Heart right ventricle (tissue), 16 donors: ENCODE results near the gene TMTC1. TPM values are rescaled to one million over a fixed set of nuclear protein-coding genes. Genes with fewer than 3 reads are reported as not detected.

Source experiments
- ATAC-seq, 8 donors: fragments of 200-7000 bp; cut with Tn5 transposase; one replicate each; pipeline ENCODE4 v1.9.1; 2020; ENCODE audit warnings: mild to moderate bottlenecking in 8 of 8, moderate library complexity in 8 of 8, moderate number of reproducible peaks in 1 of 8
- DNase-seq, 2 donors: peaks; one replicate each; pipeline ENCODE4 v3.0.0-alpha.2; 2020
- H3K27ac ChIP-seq, 10 donors: fragments of 200-600 bp; sonication (generic) in 2 of 10; one replicate each; pipeline versions ENCODE4 v1.5.0 to v1.8.0; 2020 to 2022; ENCODE audit warnings: mild to moderate bottlenecking in 3 of 10
- H3K27me3 ChIP-seq, 7 donors: fragments of 200-600 bp; one replicate each; pipeline ENCODE4 v1.8.0; 2021 to 2022; ENCODE audit warnings: mild to moderate bottlenecking in 2 of 7
- H3K36me3 ChIP-seq, 9 donors: fragments of 200-600 bp; sonication (generic) in 1 of 9; one replicate each; pipeline versions ENCODE4 v1.5.0 to v1.8.0; 2020 to 2022; ENCODE audit warnings: mild to moderate bottlenecking in 2 of 9
- H3K4me1 ChIP-seq, 9 donors: fragments of 200-600 bp; sonication (generic) in 1 of 9; one replicate each; pipeline versions ENCODE4 v1.5.0 to v1.8.0; 2020 to 2022; ENCODE audit warnings: mild to moderate bottlenecking in 4 of 9
- H3K4me3 ChIP-seq, 10 donors: fragments of 200-600 bp; sonication (generic) in 2 of 10; one replicate each; pipeline versions ENCODE4 v1.5.0 to v1.8.0; 2020 to 2022; ENCODE audit warnings: mild to moderate bottlenecking in 7 of 10, moderate library complexity in 2 of 10
- H3K9me3 ChIP-seq, 11 donors: fragments of 200-600 bp in 10 of 11; sonication (generic) in 2 of 11; one replicate each; pipeline versions ENCODE4 v1.5.0 to v1.8.0; 2013 to 2022; ENCODE audit warnings: mild to moderate bottlenecking in 2 of 11, control low read depth in 1 of 11, moderate library complexity in 1 of 11
- WGBS, 2 donors: extraction: QIAGEN DNeasy Blood & Tissue Kit; methylation state at CpG; one replicate each; pipeline ENCODE4 v1.1.7; 2013; ENCODE audit warnings: inconsistent platforms in 1 of 2; 5-methylcytosine and 5-hydroxymethylcytosine counted together
- intact Hi-C, 10 donors: fragments of 100-400 bp; cut with DNase I; formaldehyde crosslinking; loops; one replicate each; pipeline versions ENCODE4 v1.11.1 to v1.14.2; 2022
- polyA plus RNA-seq, 2 donors: library from polyadenylated mRNA; stranded (reverse); fragments of 200-250 nt; gene quantifications; one replicate each; pipeline ENCODE4 v1.2.3, GENCODE V29; 2013
- total RNA-seq, 10 donors: library from RNA; stranded (reverse); fragmentation: NEBNext Ultra II Directional in 3 of 10; extraction: Animal tissue kit (Norgen Biotek cat#: 25700) in 3 of 10; gene quantifications; one replicate each; pipeline versions ENCODE4 v1.2.1 to v1.2.4, GENCODE V29; 2021 to 2023
- TF ChIP-seq, protein P1 (sequence below), 9 donors: fragments of 200-600 bp; sonication (generic) in 2 of 9; IDR thresholded peaks; one replicate each; pipeline versions ENCODE4 v1.5.0 to v1.8.0; 2021 to 2022; ENCODE audit warnings: antibody characterized with exemption in 9 of 9, mild to moderate bottlenecking in 5 of 9, moderate library complexity in 1 of 9
- donor health status: Arrhythmogenic right ventricular cardiomyopathy.
- donor health status: ischemic (EF 13 %, LVEDD 7.1; RV severe dilation, severe dysfunction).
- donor health status: healthy with polysubstance abuse.
- donor health status: DM: no; HTN: yes; CAD: no.
- donor health status: DM: no; HTN: no; CAD: no.
- donor health status: ischemic (EF 25% LVEDD 6.9; RV normal size, moderate dysfunction).
- donor health status: ischemic (EF 25% LVEDD 5.7; RV mildly dilated, moderate dysfunction).
- donor health status: healthy.
- donor health status: DM: yes; HTN: yes; CAD: no.
- donor health status: Ischemic cardiomyopathy.
- donor health status: ischemic (EF 35%, LVEDD 5.7; RV mildly dilated, moderate dysfunction).
- donor health status: nonischemic (EF 11% LVEDD 7.7; RV severe dilation, severe dysfunction).
- donor health status: DM: yes; HTN: yes; CAD: no.
- donor health status: PGD.
- donor health status: ischemic (EF 29% LVEDD 5.4; RV normal size, mild dysfunction).
- donor health status: nonischemic (EF 23%, LVEDD 6.1; RV moderate dilation, normal function).

The TMTC1 gene
- total and polyA plus RNA-seq, 12 donors, result 9.6 to 54.2 (median 22.9) TPM

- H3K36me3 ChIP-seq, result peaks cover 0 to 6% (median 0%) of the 10 kb centered on the region in 9 donors
- intact Hi-C loops, result no loop called here
These were observed 88.7 kb downstream of the TMTC1 start for GRCh38 chr12:29695026-29695425.

GRCh38 chr12:29694002-29694401, 89.7 kb downstream of the TMTC1 start:
- Histone ChIP-seq H3K9me3 (no peaks in the 10 kb centered on the region), H3K4me3 (no peak overlapping the region), H3K4me1 (peaks cover 0 to 7% (median 0%) of the 10 kb centered on the region in 9 donors), H3K27ac (no peak overlapping the region), H3K27me3 (no peaks in the 10 kb centered on the region), H3K36me3 (peaks cover 0 to 6% (median 0%) of the 10 kb centered on the region in 9 donors)
- TF ChIP-seq, protein P1, sequence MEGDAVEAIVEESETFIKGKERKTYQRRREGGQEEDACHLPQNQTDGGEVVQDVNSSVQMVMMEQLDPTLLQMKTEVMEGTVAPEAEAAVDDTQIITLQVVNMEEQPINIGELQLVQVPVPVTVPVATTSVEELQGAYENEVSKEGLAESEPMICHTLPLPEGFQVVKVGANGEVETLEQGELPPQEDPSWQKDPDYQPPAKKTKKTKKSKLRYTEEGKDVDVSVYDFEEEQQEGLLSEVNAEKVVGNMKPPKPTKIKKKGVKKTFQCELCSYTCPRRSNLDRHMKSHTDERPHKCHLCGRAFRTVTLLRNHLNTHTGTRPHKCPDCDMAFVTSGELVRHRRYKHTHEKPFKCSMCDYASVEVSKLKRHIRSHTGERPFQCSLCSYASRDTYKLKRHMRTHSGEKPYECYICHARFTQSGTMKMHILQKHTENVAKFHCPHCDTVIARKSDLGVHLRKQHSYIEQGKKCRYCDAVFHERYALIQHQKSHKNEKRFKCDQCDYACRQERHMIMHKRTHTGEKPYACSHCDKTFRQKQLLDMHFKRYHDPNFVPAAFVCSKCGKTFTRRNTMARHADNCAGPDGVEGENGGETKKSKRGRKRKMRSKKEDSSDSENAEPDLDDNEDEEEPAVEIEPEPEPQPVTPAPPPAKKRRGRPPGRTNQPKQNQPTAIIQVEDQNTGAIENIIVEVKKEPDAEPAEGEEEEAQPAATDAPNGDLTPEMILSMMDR (IDR thresholded peaks at IDR 0.05), result no peak
- DNase-seq (no peak), ATAC-seq (peak in 2 of 8 donors; percentile 61 to 74)
- intact Hi-C loops, result no loop called here
- 58 to 82% methylated on average over 5 of the region's 5 CpGs for WGBS, 2 donors

More at GRCh38 chr12:29695026-29695425, 88.7 kb downstream of the TMTC1 start:
- Histone ChIP-seq H3K4me3 (no peak overlapping the region), H3K27ac (no peak overlapping the region), H3K27me3 (no peaks in the 10 kb centered on the region), H3K9me3 (no peaks in the 10 kb centered on the region), H3K4me1 (peaks cover 0 to 7% (median 0%) of the 10 kb centered on the region in 9 donors)
- WGBS, 2 donors, result 90 to 98% methylated on average over 2 of the region's 2 CpGs
- ATAC-seq (no peak), DNase-seq (no peak)
- TF ChIP-seq, protein P1 (IDR thresholded peaks at IDR 0.05), result no peak

GRCh38 chr12:29692237-29692636, 91.5 kb downstream of the TMTC1 start:
- intact Hi-C loops, result no loop called here
- DNase-seq (no peak), ATAC-seq (no peak)
- TF ChIP-seq, protein P1 (IDR thresholded peaks at IDR 0.05), result no peak
- H3K36me3 ChIP-seq, result peaks cover 0 to 3% (median 0%) of the 10 kb centered on the region in 9 donors
- H3K9me3 ChIP-seq, result peaks cover 0 to 3% (median 0%) of the 10 kb centered on the region in 11 donors
- 90 to 92% methylated on average over 3 of the region's 3 CpGs for WGBS, 2 donors
- H3K4me3 ChIP-seq, result no peak overlapping the region
- H3K27me3 ChIP-seq, result no peaks in the 10 kb centered on the region
- H3K27ac ChIP-seq, result no peak overlapping the region
- H3K4me1 ChIP-seq, result peaks cover 0 to 11% (median 0%) of the 10 kb centered on the region in 9 donors

- DNase-seq, result no peak
- peaks cover 0 to 3% (median 0%) of the 10 kb centered on the region in 11 donors for H3K9me3 ChIP-seq
- 66 to 74% methylated on average over 7 of the region's 7 CpGs for WGBS, 2 donors
These were observed 92.4 kb downstream of the TMTC1 start for GRCh38 chr12:29691161-29691854.

More at GRCh38 chr12:29691161-29691854, 92.4 kb downstream of the TMTC1 start:
- TF ChIP-seq, protein P1 (IDR thresholded peaks at IDR 0.05), result no peak
- no peaks in the 10 kb centered on the region for H3K36me3 ChIP-seq
- peak overlapping the region in 1 of 10 donors; percentile 9 for H3K27ac ChIP-seq
- no peak overlapping the region for H3K4me3 ChIP-seq
- no peaks in the 10 kb centered on the region for H3K27me3 ChIP-seq
- ATAC-seq, result peak in 2 of 8 donors; percentile 18 to 48
- intact Hi-C loops, result no loop called here
- peaks cover 0 to 11% (median 0%) of the 10 kb centered on the region in 9 donors for H3K4me1 ChIP-seq
